ENCODE data around the gene RAP2B.

GRCh38 chr3:153158961-153159735, 2.9 kb upstream of the RAP2B start:
- TF ChIP-seq, protein P1, sequence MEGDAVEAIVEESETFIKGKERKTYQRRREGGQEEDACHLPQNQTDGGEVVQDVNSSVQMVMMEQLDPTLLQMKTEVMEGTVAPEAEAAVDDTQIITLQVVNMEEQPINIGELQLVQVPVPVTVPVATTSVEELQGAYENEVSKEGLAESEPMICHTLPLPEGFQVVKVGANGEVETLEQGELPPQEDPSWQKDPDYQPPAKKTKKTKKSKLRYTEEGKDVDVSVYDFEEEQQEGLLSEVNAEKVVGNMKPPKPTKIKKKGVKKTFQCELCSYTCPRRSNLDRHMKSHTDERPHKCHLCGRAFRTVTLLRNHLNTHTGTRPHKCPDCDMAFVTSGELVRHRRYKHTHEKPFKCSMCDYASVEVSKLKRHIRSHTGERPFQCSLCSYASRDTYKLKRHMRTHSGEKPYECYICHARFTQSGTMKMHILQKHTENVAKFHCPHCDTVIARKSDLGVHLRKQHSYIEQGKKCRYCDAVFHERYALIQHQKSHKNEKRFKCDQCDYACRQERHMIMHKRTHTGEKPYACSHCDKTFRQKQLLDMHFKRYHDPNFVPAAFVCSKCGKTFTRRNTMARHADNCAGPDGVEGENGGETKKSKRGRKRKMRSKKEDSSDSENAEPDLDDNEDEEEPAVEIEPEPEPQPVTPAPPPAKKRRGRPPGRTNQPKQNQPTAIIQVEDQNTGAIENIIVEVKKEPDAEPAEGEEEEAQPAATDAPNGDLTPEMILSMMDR (optimal IDR thresholded peaks at IDR 0.05 in 1 of 3, IDR thresholded peaks at IDR 0.05 in 1 of 3, conservative IDR thresholded peaks at IDR 0.05 in 1 of 3; ENCODE audit: extremely low read depth in 1 of 3, insufficient read depth in 2 of 3, low read length in 3 of 3) = no peak
- no peak for TF ChIP-seq EZH2 (IDR thresholded peaks at IDR 0.05; ENCODE audit: low read length)

Data from keratinocyte (primary cell).